A549 (cell line): ENCODE measurements around the gene PGS1. TPM values are rescaled to one million over a fixed set of nuclear protein-coding genes. Genes with fewer than 3 reads are reported as not detected.
A peak's percentile ranks its signal among the peaks of the same experiment; 100 is the strongest.

Experiments used
- ATAC-seq, 2 experiments: fragments of 200-7000 bp in 1 of 2; fragments of >200 bp in 1 of 2; cut with Nextera tagmentation in 1 of 2; cut with Tn5 transposase in 1 of 2; 3 replicates each; pipeline versions ENCODE4 v1.8.0 to v1.9.1; 2018 to 2020; ENCODE audit warnings: mild to moderate bottlenecking in 1 of 2, moderate library complexity in 1 of 2
- CTCF ChIA-PET: fragments of 300-600 bp; sonication (Branson Sonifier 250); formaldehyde crosslinking; extraction: SDS; loops from one replicate; lab custom pipeline; 2021; ENCODE audit warnings: antibody characterized with exemption, inconsistent platforms; lab: Yijun Ruan, JAX
- POLR2A ChIA-PET: fragments of 350-600 bp; formaldehyde crosslinking; extraction: SDS; loops from one replicate; lab custom pipeline; 2021; ENCODE audit warnings: antibody characterized with exemption, inconsistent platforms; lab: Yijun Ruan, JAX
- DNase-seq, 2 experiments: peaks; one replicate each; pipeline versions ENCODE4 v3.0.0 to v3.0.0-alpha.2; 2011 to 2016; ENCODE audit warnings: low read depth in 1 of 2, low spot score in 1 of 2
- FAIRE-seq: peaks from 2 replicates; lab custom pipeline; 2011; peaks lifted over from hg19 to GRCh38; lab: Jason Lieb, UNC
- H3K27ac ChIP-seq, 2 experiments: fragments of >200 bp; sonication (Bioruptor Twin); formaldehyde crosslinking; 3 replicates each; pipeline ENCODE4 v1.5.1; 2016 to 2017
- H3K4me1 ChIP-seq: fragments of >200 bp; sonication (Bioruptor Twin); formaldehyde crosslinking; 3 replicates; pipeline ENCODE4 v1.6.1; 2016
- H3K4me2 ChIP-seq: fragments of >200 bp; sonication (Bioruptor Twin); formaldehyde crosslinking; 3 replicates; pipeline ENCODE4 v1.6.1; 2016
- H3K4me3 ChIP-seq: fragments of >200 bp; sonication (Bioruptor Twin); formaldehyde crosslinking; 3 replicates; pipeline ENCODE4 v1.5.1; 2016
- H3K9me3 ChIP-seq: fragments of >200 bp; sonication (Bioruptor Twin); formaldehyde crosslinking; 3 replicates; pipeline ENCODE4 v1.6.1; 2016
- CBX2 ChIP-seq: fragments of 200-600 bp; sonication (generic); IDR thresholded peaks from 2 replicates; pipeline ENCODE4 v1.6.1; 2016; ENCODE audit warnings: low read depth, mild to moderate bottlenecking, borderline replicate concordance
- CBX8 ChIP-seq: fragments of 200-600 bp; sonication (generic); IDR thresholded peaks from 2 replicates; pipeline ENCODE4 v1.6.1; 2016
- CHD4 ChIP-seq: fragments of 200-600 bp; sonication (generic); IDR thresholded peaks from 2 replicates; pipeline ENCODE4 v1.6.1; 2016; ENCODE audit warnings: antibody characterized with exemption, mild to moderate bottlenecking, borderline replicate concordance
- EHMT2 ChIP-seq: fragments of 200-600 bp; sonication (generic); IDR thresholded peaks from 2 replicates; pipeline ENCODE4 v1.6.1; 2016; ENCODE audit warnings: antibody characterized with exemption, low read depth, mild to moderate bottlenecking, moderate library complexity
- GATA3 ChIP-seq: IDR thresholded peaks from 2 replicates; pipeline ENCODE4 v1.6.1; 2012; ENCODE audit warnings: borderline replicate concordance
- HDAC2 ChIP-seq: fragments of 200-600 bp; sonication (generic); IDR thresholded peaks from 2 replicates; pipeline ENCODE4 v1.6.1; 2016
- HOXA7 ChIP-seq: fragments of 250-450 bp; sonication (Bioruptor Pico); IDR thresholded peaks from 2 replicates; pipeline ENCODE4 v1.5.0; 2020; ENCODE audit warnings: mild to moderate bottlenecking, moderate library complexity
- HOXB13 ChIP-seq: fragments of 250-450 bp; sonication (Bioruptor Pico); IDR thresholded peaks from 2 replicates; pipeline ENCODE4 v1.5.0; 2020; ENCODE audit warnings: low read depth, mild to moderate bottlenecking, moderate library complexity
- HOXB5 ChIP-seq: fragments of 250-450 bp; sonication (Bioruptor Pico); IDR thresholded peaks from 2 replicates; pipeline ENCODE4 v1.5.0; 2020; ENCODE audit warnings: mild to moderate bottlenecking, moderate library complexity
- MAFK ChIP-seq: fragments of 450-650 bp; IDR thresholded peaks from 2 replicates; pipeline ENCODE4 v1.6.1; 2014; ENCODE audit not compliant: partially characterized antibody
- POLR2A ChIP-seq: IDR thresholded peaks from 2 replicates; pipeline ENCODE4 v1.6.1; 2012; ENCODE audit warnings: mild to moderate bottlenecking, low read length
- RCOR1 ChIP-seq: fragments of 150-350 bp; IDR thresholded peaks from 2 replicates; pipeline ENCODE4 v1.6.1; 2014; ENCODE audit warnings: antibody characterized with exemption, low read length, low read depth
- TP53 ChIP-seq: fragments of 250-450 bp; sonication (Bioruptor Pico); IDR thresholded peaks from 2 replicates; pipeline ENCODE4 v1.5.0; 2021; ENCODE audit warnings: mild to moderate bottlenecking, moderate library complexity
- ZC3H11A ChIP-seq: fragments of 450-650 bp; IDR thresholded peaks from 2 replicates; pipeline ENCODE4 v1.6.1; 2014; ENCODE audit warnings: antibody characterized with exemption, mild to moderate bottlenecking
- ZNF302 ChIP-seq: fragments of 250-450 bp; sonication (Bioruptor Pico); IDR thresholded peaks from 2 replicates; pipeline ENCODE4 v1.9.0; 2021; ENCODE audit warnings: inconsistent platforms, mild to moderate bottlenecking, moderate library complexity
- ZSCAN20 ChIP-seq: fragments of 250-450 bp; sonication (Bioruptor Pico); IDR thresholded peaks from 2 replicates; pipeline ENCODE4 v1.8.0; 2022; ENCODE audit warnings: mild to moderate bottlenecking, moderate library complexity
- WGBS: methylation state at CpG from one replicate; pipeline ENCODE4 v1.1.6; 2017; ENCODE audit errors: missing lambda C conversion rate; 5-methylcytosine and 5-hydroxymethylcytosine counted together
- polyA plus RNA-seq, 4 experiments: library from polyadenylated mRNA; depleted of rRNA in 3 of 4; stranded (reverse); fragments of >200 nt; fragmentation: RNase III in 1 of 4; extraction: RNeasy Plus Mini Kit Qiagen cat#74134 plus additional on column Dnase treatment in 1 of 4; gene quantifications; 2 replicates in 3 of 4; 3 replicates in 1 of 4; pipeline ENCODE4 v1.2.3, GENCODE V29; 2011 to 2017
- TF ChIP-seq, protein P1 (sequence below): fragments of >200 bp; sonication (Bioruptor Twin); formaldehyde crosslinking; IDR thresholded peaks from 3 replicates; pipeline ENCODE4 v1.5.1; 2016
- TF ChIP-seq, protein P2 (sequence below): fragments of 250-450 bp; sonication (Bioruptor Pico); IDR thresholded peaks from 2 replicates; pipeline ENCODE4 v1.5.0; 2020; ENCODE audit warnings: low read depth, mild to moderate bottlenecking, moderate library complexity
- TF ChIP-seq, protein P3 (sequence below): fragments of 450-650 bp; IDR thresholded peaks from 2 replicates; pipeline ENCODE4 v1.6.1; 2014; ENCODE audit warnings: antibody characterized with exemption
- TF ChIP-seq, protein P4 (sequence below): fragments of >200 bp; sonication (Bioruptor Twin); formaldehyde crosslinking; IDR thresholded peaks from 3 replicates; pipeline ENCODE4 v1.6.1; 2016

The PGS1 gene
- polyA plus RNA-seq, 2 of the 4 experiments (the other 2 are of a cell fraction), result 23.7 to 29.5 TPM

DNA sequence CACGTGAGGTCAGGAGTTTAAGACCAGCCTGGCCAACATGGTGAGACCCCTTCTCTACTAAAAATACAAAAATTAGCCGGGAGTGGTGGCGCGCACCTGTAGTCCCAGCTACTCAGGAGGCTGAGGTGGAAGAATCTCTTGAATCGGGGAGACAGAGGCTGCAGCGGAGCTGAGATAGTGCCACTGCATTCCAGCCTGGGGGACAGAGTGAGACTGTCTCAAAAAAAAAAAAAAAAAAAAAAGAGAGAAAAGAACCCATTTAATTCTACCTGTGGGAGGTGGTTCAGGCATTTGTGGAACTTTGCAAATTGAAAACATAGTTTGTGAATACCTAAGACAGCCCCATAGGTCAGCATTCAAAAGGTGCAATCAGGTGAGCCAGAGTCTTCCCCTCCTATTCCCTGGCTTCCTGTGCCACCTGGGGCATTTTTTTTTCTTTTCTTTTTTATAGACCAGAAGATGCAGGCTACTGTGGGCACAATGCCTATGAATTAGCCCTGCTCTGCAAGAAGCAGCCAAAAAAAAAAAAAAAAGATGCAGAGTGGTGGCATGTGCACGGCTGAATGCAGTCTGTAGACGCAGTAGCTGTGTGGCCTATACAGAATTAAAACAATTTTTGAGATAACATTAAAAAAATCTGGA, 9.5 kb upstream of the PGS1 start (continued):
- TF ChIP-seq, protein P1, sequence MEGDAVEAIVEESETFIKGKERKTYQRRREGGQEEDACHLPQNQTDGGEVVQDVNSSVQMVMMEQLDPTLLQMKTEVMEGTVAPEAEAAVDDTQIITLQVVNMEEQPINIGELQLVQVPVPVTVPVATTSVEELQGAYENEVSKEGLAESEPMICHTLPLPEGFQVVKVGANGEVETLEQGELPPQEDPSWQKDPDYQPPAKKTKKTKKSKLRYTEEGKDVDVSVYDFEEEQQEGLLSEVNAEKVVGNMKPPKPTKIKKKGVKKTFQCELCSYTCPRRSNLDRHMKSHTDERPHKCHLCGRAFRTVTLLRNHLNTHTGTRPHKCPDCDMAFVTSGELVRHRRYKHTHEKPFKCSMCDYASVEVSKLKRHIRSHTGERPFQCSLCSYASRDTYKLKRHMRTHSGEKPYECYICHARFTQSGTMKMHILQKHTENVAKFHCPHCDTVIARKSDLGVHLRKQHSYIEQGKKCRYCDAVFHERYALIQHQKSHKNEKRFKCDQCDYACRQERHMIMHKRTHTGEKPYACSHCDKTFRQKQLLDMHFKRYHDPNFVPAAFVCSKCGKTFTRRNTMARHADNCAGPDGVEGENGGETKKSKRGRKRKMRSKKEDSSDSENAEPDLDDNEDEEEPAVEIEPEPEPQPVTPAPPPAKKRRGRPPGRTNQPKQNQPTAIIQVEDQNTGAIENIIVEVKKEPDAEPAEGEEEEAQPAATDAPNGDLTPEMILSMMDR, result no peak
- TF ChIP-seq, protein P2, sequence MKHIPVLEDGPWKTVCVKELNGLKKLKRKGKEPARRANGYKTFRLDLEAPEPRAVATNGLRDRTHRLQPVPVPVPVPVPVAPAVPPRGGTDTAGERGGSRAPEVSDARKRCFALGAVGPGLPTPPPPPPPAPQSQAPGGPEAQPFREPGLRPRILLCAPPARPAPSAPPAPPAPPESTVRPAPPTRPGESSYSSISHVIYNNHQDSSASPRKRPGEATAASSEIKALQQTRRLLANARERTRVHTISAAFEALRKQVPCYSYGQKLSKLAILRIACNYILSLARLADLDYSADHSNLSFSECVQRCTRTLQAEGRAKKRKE (CRISPR knock-in tag), result no peak
- TF ChIP-seq GATA3 (no peak), ZNF302 (no peak), HOXA7 (CRISPR knock-in tag) (no peak)

DNA sequence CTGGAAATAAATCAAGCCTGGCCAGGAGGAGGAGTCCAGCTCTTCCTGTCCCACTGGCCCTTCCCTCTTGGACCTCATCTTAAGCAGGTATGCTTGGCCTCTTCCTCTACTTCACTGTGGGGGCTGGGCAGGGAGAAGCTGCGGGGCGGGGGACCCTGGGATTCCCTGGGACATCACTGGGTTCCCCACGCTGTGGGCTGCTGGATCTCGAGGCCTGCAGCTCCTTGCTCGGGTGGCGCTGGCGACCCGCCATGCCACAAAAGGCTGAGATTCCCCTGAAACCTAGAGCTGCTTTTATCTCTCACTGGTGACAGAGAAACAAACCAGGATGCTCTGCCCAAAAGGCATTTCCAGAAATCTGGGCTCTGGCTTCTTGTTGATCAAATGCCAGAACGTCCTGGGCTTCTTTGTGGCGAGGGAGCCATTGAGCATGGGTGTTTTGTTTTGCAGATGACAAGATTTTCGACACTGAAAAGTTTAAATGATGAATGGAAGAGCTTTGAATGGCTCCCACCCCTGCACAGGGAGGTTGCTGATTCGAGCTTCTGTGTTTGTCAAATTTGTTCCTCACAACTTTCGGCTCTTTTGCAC, 8.6 kb upstream of the PGS1 start:
- Histone ChIP-seq H3K4me1 (peaks cover 4% of the 10 kb centered on the region; the same call in 2 of the 3 replicates), H3K4me3 (no peak overlapping the region), H3K9me3 (no peaks in the 10 kb centered on the region), H3K27ac (no peak overlapping the region), H3K4me2 (no peak overlapping the region)
- CTCF ChIA-PET, result interaction anchor here (0.6 to 15.5 kb wide), 10 partner anchors 8 to 119 kb away, joined by 3 to 388 read pairs (median 5); partner anchors contain the start of genes PGS1 and SOCS3
- DNase-seq, result no peak
- WGBS, result 61% methylated on average over 12 of the region's 13 CpGs
- POLR2A ChIA-PET, result no interaction called here
- ATAC-seq, result peak in 1 of 2 experiments; percentile 14; a peak in 2 of 6 replicates
- FAIRE-seq, result no peak
- TF ChIP-seq CBX8 (no peak), ZSCAN20 (CRISPR knock-in tag) (no peak), HOXB13 (CRISPR knock-in tag) (no peak), RCOR1 (no peak), HDAC2 (no peak), POLR2A (no peak), GATA3 (no peak), HOXB5 (CRISPR knock-in tag) (no peak), ZC3H11A (no peak), CBX2 (no peak), EHMT2 (no peak)
- TF ChIP-seq, protein P3, sequence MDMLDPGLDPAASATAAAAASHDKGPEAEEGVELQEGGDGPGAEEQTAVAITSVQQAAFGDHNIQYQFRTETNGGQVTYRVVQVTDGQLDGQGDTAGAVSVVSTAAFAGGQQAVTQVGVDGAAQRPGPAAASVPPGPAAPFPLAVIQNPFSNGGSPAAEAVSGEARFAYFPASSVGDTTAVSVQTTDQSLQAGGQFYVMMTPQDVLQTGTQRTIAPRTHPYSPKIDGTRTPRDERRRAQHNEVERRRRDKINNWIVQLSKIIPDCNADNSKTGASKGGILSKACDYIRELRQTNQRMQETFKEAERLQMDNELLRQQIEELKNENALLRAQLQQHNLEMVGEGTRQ, result no peak
- TF ChIP-seq, protein P4, sequence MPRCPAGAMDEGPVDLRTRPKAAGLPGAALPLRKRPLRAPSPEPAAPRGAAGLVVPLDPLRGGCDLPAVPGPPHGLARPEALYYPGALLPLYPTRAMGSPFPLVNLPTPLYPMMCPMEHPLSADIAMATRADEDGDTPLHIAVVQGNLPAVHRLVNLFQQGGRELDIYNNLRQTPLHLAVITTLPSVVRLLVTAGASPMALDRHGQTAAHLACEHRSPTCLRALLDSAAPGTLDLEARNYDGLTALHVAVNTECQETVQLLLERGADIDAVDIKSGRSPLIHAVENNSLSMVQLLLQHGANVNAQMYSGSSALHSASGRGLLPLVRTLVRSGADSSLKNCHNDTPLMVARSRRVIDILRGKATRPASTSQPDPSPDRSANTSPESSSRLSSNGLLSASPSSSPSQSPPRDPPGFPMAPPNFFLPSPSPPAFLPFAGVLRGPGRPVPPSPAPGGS, result no peak
- TF ChIP-seq, protein P2 (CRISPR knock-in tag), result no peak

DNA sequence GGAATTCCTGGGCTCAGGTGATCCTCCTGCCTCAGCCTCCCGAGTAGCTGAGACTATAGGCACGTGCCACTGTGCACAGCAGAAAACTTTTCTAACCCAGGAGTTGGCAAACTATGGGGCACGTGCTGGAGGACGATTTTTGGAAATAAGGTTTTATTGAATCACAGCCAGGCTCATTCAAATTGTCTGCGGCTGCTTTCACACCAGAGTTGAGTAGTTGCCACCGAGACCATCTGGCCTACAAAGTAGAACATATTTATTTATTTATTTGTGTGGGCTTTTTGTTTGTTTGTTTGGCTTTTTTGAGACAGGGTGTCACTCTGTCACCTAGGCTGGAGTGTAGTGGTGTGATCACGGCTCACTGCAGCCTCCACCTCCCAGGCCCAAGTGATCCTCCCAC, 7.4 kb upstream of the PGS1 start:
- Histone ChIP-seq H3K4me2 (no peak overlapping the region), H3K27ac (no peak overlapping the region), H3K9me3 (no peaks in the 10 kb centered on the region), H3K4me3 (no peak overlapping the region), H3K4me1 (peaks cover 15% of the 10 kb centered on the region)
- POLR2A ChIA-PET, result interaction anchor here (0.6 kb wide), 1 partner anchor 28 kb away, joined by 3 read pairs; no protein-coding TSS in a partner anchor
- no peak for ATAC-seq
- DNase-seq, result no peak
- CTCF ChIA-PET, result interaction anchor here (8.9 to 15.5 kb wide), 2 partner anchors 9 to 50 kb away, joined by 134 to 388 read pairs; partner anchors contain the start of gene SOCS3
- WGBS, result 73% methylated on average over 7 of the region's 7 CpGs
- no peak for FAIRE-seq
- TF ChIP-seq MAFK (no peak), CHD4 (no peak), TP53 (CRISPR knock-in tag) (no peak), HDAC2 (no peak), POLR2A (no peak)
- TF ChIP-seq, protein P2 (CRISPR knock-in tag), result no peak
